H1 (cell line): ENCODE data around the gene CTXN1. TPM values are rescaled to one million over a fixed set of nuclear protein-coding genes. Genes with fewer than 3 reads are reported as not detected.
A peak's percentile ranks its signal among the peaks of the same experiment; 100 is the strongest.

Experiments
- CTCF ChIA-PET: fragments of 300-600 bp; sonication (Branson Sonifier 250); formaldehyde crosslinking; loops from one replicate; lab custom pipeline; 2021; ENCODE audit not compliant: partially characterized antibody; lab: Charles Lee
- POLR2A ChIA-PET: fragments of 300-600 bp; sonication (Branson Sonifier 250); formaldehyde crosslinking; loops from one replicate; lab custom pipeline; 2021; ENCODE audit warnings: inconsistent platforms; ENCODE audit not compliant: partially characterized antibody; lab: Charles Lee
- DNase-seq, 2 experiments: peaks; one replicate each; pipeline versions ENCODE4 v3.0.0 to v3.0.0-alpha.2; 2010 to 2022; ENCODE audit warnings: low spot score in 2 of 2, low read depth in 1 of 2, mixed read lengths in 1 of 2
- FAIRE-seq: peaks from 2 replicates; lab custom pipeline; 2011; peaks lifted over from hg19 to GRCh38; lab: Jason Lieb, UNC
- H2AFZ ChIP-seq: 2 replicates; pipeline ENCODE4 v1.8.1; 2012; ENCODE audit warnings: low read length, inconsistent platforms
- H2AK5ac ChIP-seq: 2 replicates; pipeline ENCODE4 v1.6.1; 2013; ENCODE audit warnings: low read depth, low read length
- H2BK120ac ChIP-seq: replicated peaks from 2 replicates; pipeline ENCODE3; 2013; ENCODE audit warnings: low read depth, low read length, inconsistent platforms
- H2BK12ac ChIP-seq: 2 replicates; pipeline ENCODE4 v1.6.1; 2013; ENCODE audit warnings: low read depth, low read length
- H2BK15ac ChIP-seq: 2 replicates; pipeline ENCODE4 v1.6.1; 2013; ENCODE audit warnings: low read length
- H2BK20ac ChIP-seq: 2 replicates; pipeline ENCODE4 v1.6.1; 2013; ENCODE audit warnings: low read length
- H2BK5ac ChIP-seq: 2 replicates; pipeline ENCODE4 v1.6.1; 2013; ENCODE audit warnings: low read depth, low read length
- H3K14ac ChIP-seq: 2 replicates; pipeline ENCODE4 v1.6.1; 2013; ENCODE audit warnings: inconsistent platforms; ENCODE audit not compliant: insufficient read length
- H3K18ac ChIP-seq: 2 replicates; pipeline ENCODE4 v1.6.1; 2013; ENCODE audit warnings: low read length; ENCODE audit errors: extremely low read depth
- H3K23ac ChIP-seq: 2 replicates; pipeline ENCODE4 v1.6.1; 2013; ENCODE audit warnings: inconsistent platforms; ENCODE audit not compliant: insufficient read length
- H3K23me2 ChIP-seq: 2 replicates; pipeline ENCODE4 v1.6.1; 2013; ENCODE audit warnings: low read depth, low read length
- H3K27ac ChIP-seq: 2 replicates; pipeline ENCODE4 v1.6.1; 2011; ENCODE audit warnings: low read depth, low read length, inconsistent platforms
- H3K27me3 ChIP-seq, 4 experiments: replicated peaks in 1 of 4; 1 replicate in 1 of 4; 2 replicates in 3 of 4; pipeline versions ENCODE4 v1.6.1 to v1.8.1; 2011 to 2013; ENCODE audit warnings: low read length in 3 of 4, mild to moderate bottlenecking in 3 of 4, inconsistent platforms in 2 of 4, mixed read lengths in 2 of 4, moderate library complexity in 1 of 4; ENCODE audit not compliant: control insufficient read depth in 3 of 4, insufficient read depth in 3 of 4; ENCODE audit errors: extremely low read depth in 1 of 4
- H3K36me3 ChIP-seq, 4 experiments: 2 replicates each; pipeline versions ENCODE4 v1.6.1 to v1.8.1; 2011 to 2013; ENCODE audit warnings: mild to moderate bottlenecking in 4 of 4, low read length in 3 of 4, moderate library complexity in 2 of 4, control low read depth in 1 of 4, inconsistent platforms in 1 of 4; ENCODE audit not compliant: insufficient read depth in 4 of 4, control insufficient read depth in 2 of 4
- H3K4ac ChIP-seq: replicated peaks from 2 replicates; pipeline ENCODE3; 2013; ENCODE audit warnings: low read length, low read depth, mixed read lengths, inconsistent platforms; ENCODE audit not compliant: insufficient read length
- H3K4me1 ChIP-seq, 4 experiments: replicated peaks in 1 of 4; 1 replicate in 1 of 4; 2 replicates in 3 of 4; pipeline versions ENCODE4 v1.6.1 to v1.8.1; 2011 to 2013; ENCODE audit warnings: low read length in 3 of 4, inconsistent platforms in 2 of 4, mixed read lengths in 1 of 4; ENCODE audit not compliant: insufficient read depth in 4 of 4, control insufficient read depth in 3 of 4
- H3K4me2 ChIP-seq, 2 experiments: 2 replicates each; pipeline versions ENCODE4 v1.6.1 to v1.8.1; 2011 to 2013; ENCODE audit warnings: low read depth in 2 of 2, low read length in 2 of 2, control low read depth in 1 of 2, inconsistent platforms in 1 of 2, mild to moderate bottlenecking in 1 of 2; ENCODE audit not compliant: insufficient read depth in 1 of 2
- H3K4me3 ChIP-seq, 4 experiments: fragments of 200-600, 300-600 bp in 1 of 4; sonication (generic), shearing (Covaris generic), sonication (Bioruptor Twin) in 1 of 4; 2 replicates each; pipeline versions ENCODE4 v1.5.1 to v1.8.1; 2011 to 2016; ENCODE audit warnings: low read length in 4 of 4, low read depth in 3 of 4, control low read depth in 2 of 4, inconsistent platforms in 2 of 4, mild to moderate bottlenecking in 2 of 4, mixed read lengths in 1 of 4, moderate library complexity in 1 of 4; ENCODE audit not compliant: insufficient read depth in 2 of 4; ENCODE audit errors: extremely low read depth in 1 of 4
- H3K56ac ChIP-seq: replicated peaks from 2 replicates; pipeline ENCODE3; 2013; ENCODE audit warnings: low read depth, mild to moderate bottlenecking, mixed read lengths, low read length, inconsistent platforms; ENCODE audit not compliant: insufficient read length
- H3K79me1 ChIP-seq: 2 replicates; pipeline ENCODE4 v1.6.1; 2013; ENCODE audit warnings: low read depth, low read length, control low read depth
- H3K79me2 ChIP-seq, 2 experiments: 2 replicates each; pipeline versions ENCODE4 v1.6.1 to v1.8.1; 2012 to 2013; ENCODE audit warnings: low read length in 2 of 2, mild to moderate bottlenecking in 2 of 2, inconsistent platforms in 1 of 2; ENCODE audit not compliant: insufficient read depth in 2 of 2, control insufficient read depth in 1 of 2
- H3K9ac ChIP-seq, 4 experiments: replicated peaks in 1 of 4; 1 replicate in 1 of 4; 2 replicates in 3 of 4; pipeline versions ENCODE4 v1.6.1 to v1.8.1; 2011 to 2013; ENCODE audit warnings: low read depth in 3 of 4, low read length in 3 of 4, control low read depth in 2 of 4, mild to moderate bottlenecking in 2 of 4, moderate library complexity in 2 of 4, inconsistent platforms in 1 of 4; ENCODE audit errors: extremely low read depth in 1 of 4
- H3K9me3 ChIP-seq, 2 experiments: 2 replicates each; pipeline versions ENCODE4 v1.6.1 to v1.8.1; 2012 to 2013; ENCODE audit warnings: mild to moderate bottlenecking in 2 of 2, moderate library complexity in 2 of 2, control low read depth in 1 of 2, inconsistent platforms in 1 of 2, low read depth in 1 of 2, low read length in 1 of 2, mixed read lengths in 1 of 2; ENCODE audit not compliant: insufficient read depth in 2 of 2
- H4K20me1 ChIP-seq, 2 experiments: replicated peaks in 1 of 2; 2 replicates each; pipeline versions ENCODE3 to v1.8.1; 2011 to 2013; ENCODE audit warnings: inconsistent platforms in 2 of 2, low read length in 2 of 2, mild to moderate bottlenecking in 1 of 2; ENCODE audit not compliant: insufficient read depth in 2 of 2, control insufficient read depth in 1 of 2
- H4K5ac ChIP-seq: 2 replicates; pipeline ENCODE4 v1.6.1; 2013; ENCODE audit warnings: low read length, low read depth, mixed read lengths, inconsistent platforms; ENCODE audit not compliant: insufficient read length
- H4K8ac ChIP-seq: 2 replicates; pipeline ENCODE4 v1.8.0; 2013; ENCODE audit warnings: mild to moderate bottlenecking, moderate library complexity, low read length, inconsistent platforms; ENCODE audit not compliant: insufficient read depth; ENCODE audit errors: extremely low read depth
- H4K91ac ChIP-seq: replicated peaks from 2 replicates; pipeline ENCODE3; 2013; ENCODE audit warnings: low read length, mixed read lengths, inconsistent platforms; ENCODE audit not compliant: insufficient read length
- BRCA1 ChIP-seq: IDR thresholded peaks from 2 replicates; pipeline ENCODE4 v1.6.1; 2012; ENCODE audit warnings: low read depth, low read length, improper control_type of control experiment
- CEBPB ChIP-seq: IDR thresholded peaks from 2 replicates; pipeline ENCODE4 v1.6.1; 2012; ENCODE audit warnings: low read depth, low read length
- CHD2 ChIP-seq: IDR thresholded peaks from 2 replicates; pipeline ENCODE4 v1.6.1; 2012; ENCODE audit warnings: low read length, improper control_type of control experiment
- POLR2A ChIP-seq, 2 experiments: IDR thresholded peaks; 1 replicate in 1 of 2; 2 replicates in 1 of 2; pipeline ENCODE4 v1.6.1; 2011; ENCODE audit warnings: low read depth in 2 of 2, low read length in 2 of 2, mild to moderate bottlenecking in 2 of 2; ENCODE audit errors: control extremely low read depth in 1 of 2
- WGBS, 2 experiments: shearing (Covaris generic) in 1 of 2; methylation state at CpG; one replicate each; pipeline versions ENCODE4 v1.1.6 to v1.1.7; 2013 to 2015; ENCODE audit warnings: low lambda C conversion rate in 2 of 2, mixed read lengths in 2 of 2, inconsistent platforms in 1 of 2, low coverage in 1 of 2, missing lambda C conversion rate in 1 of 2; ENCODE audit not compliant: insufficient replicate concordance in 2 of 2, insufficient coverage in 1 of 2, insufficient read length in 1 of 2; ENCODE audit errors: extremely low coverage in 1 of 2, missing lambda C conversion rate in 1 of 2; 5-methylcytosine and 5-hydroxymethylcytosine counted together
- polyA plus RNA-seq, 7 experiments: library from polyadenylated mRNA; depleted of rRNA in 3 of 7; stranded (reverse) in 5 of 7; unstranded in 2 of 7; fragments of >200 nt in 5 of 7; fragments of 200-250 nt in 2 of 7; gene quantifications; 1 replicate in 5 of 7; 2 replicates in 1 of 7; 4 replicates in 1 of 7; pipeline versions ENCODE4 v1.2.1 to v1.2.3, GENCODE V29; 2011 to 2013; ENCODE audit warnings: missing spikeins in 2 of 7, mixed read lengths in 2 of 7
- total RNA-seq: library from RNA; stranded (reverse); fragmentation: NEBNext Ultra II Directional; extraction: Animal tissue kit (Norgen Biotek cat#: 25700); gene quantifications from 2 replicates; pipeline ENCODE4 v1.2.1, GENCODE V29; 2021
- TF ChIP-seq, protein P1 (sequence below), 3 experiments: IDR thresholded peaks; 1 replicate in 2 of 3; 2 replicates in 1 of 3; pipeline versions ENCODE4 v1.5.1 to v1.6.1; 2011; ENCODE audit warnings: low read length in 3 of 3, mild to moderate bottlenecking in 3 of 3, inconsistent platforms in 2 of 3, low read depth in 1 of 3, moderate library complexity in 1 of 3; ENCODE audit not compliant: insufficient read depth in 1 of 3; ENCODE audit errors: control extremely low read depth in 1 of 3

Gene CTXN1
- total and polyA plus RNA-seq, 2 of the 8 experiments (the other 6 are each of a cell fraction or from before 2014, with no cell fraction given) = 16.4 to 58.0 TPM

DNA sequence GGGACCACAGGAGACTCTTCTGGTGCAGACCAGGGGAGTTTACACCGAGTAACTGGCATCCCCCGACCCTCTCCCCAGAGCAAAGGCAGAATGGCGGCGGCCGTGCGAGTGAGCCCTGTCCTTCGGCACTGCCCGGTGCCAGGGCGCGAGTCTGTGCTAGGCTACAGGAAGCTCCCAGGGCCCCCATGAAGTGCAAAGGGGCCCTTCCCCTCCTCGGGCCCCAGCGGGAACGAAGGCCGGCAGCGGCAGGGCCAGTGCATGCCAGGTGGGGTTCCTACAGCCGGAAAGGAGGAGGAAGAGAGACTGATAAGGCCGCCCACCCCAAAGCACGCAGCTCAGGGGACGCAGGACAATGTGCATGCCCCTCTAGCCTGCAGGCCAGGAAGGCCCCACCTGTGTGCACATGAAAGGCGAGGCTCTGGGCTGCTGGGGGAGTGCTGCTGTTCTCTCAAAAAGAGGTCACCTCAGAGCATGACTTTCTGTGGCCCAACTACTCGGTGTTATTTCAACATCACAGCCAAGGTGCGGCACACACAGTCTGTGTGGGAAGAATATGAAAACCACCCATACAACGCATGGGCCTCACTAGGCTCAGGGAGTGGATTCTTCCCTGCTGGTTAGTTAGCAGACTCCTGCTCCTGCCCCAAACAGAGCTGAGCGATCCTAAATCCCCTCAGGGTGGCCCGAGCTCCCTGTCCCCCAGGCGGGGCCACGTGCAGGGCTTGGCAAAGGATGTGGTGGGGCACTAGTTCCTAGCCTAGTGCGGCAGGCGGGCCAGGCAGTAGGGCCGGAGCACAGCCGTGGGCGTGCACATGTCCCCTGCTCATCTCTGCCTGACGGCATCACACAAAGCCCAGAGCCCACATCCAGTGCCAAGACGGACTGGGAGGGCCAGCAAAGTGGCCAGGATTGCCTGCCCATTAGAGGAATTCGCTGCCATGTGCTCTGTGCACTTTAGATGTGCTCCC lies 45.9 kb upstream of the CTXN1 start:
- Histone ChIP-seq H3K4ac (no peak overlapping the region), H4K20me1 (peaks cover 6 to 41% of the 10 kb centered on the region in 2 experiments), H2AFZ (no peak overlapping the region), H3K27me3 (no peaks in the 10 kb centered on the region), H2BK20ac (no peak overlapping the region), H3K18ac (no peak overlapping the region), H3K9me3 (no peaks in the 10 kb centered on the region), H2BK12ac (no peak overlapping the region), H2BK120ac (no peak overlapping the region), H3K27ac (no peak overlapping the region; the same call in 1 of the 2 replicates), H3K79me2 (peaks cover 0 to 3% of the 10 kb centered on the region in 2 experiments; a peak in 1 of 4 replicates), H2BK15ac (no peak overlapping the region), H3K23me2 (no peaks in the 10 kb centered on the region), H3K14ac (no peak overlapping the region), H3K79me1 (peaks cover 3% of the 10 kb centered on the region), H4K91ac (no peak overlapping the region), H3K4me2 (no peak overlapping the region), H3K4me1 (peaks cover 0 to 10% (median 9%) of the 10 kb centered on the region in 4 experiments; a peak in 6 of 7 replicates), H4K8ac (no peak overlapping the region; the same call in none of the 2 replicates), H3K23ac (no peak overlapping the region), H3K9ac (no peak overlapping the region), H2AK5ac (no peak overlapping the region), H2BK5ac (peak overlapping the region; percentile 75; the same call in 1 of the 2 replicates), H3K56ac (no peak overlapping the region), H3K36me3 (peaks cover 18 to 40% (median 37%) of the 10 kb centered on the region in 4 experiments; a peak in 7 of 8 replicates), H4K5ac (no peak overlapping the region), H3K4me3 (no peak overlapping the region)
- POLR2A ChIA-PET = interaction anchor here (0.8 to 6.2 kb wide), 7 partner anchors 10 to 113 kb away, joined by 3 to 55 read pairs (median 3); partner anchors contain the start of gene TIMM44
- no peak; a peak in 1 of 3 replicates for TF ChIP-seq POLR2A (IDR thresholded peaks at IDR 0.05; ENCODE audit: control extremely low read depth in 1 of 2, low read depth in 2 of 2, low read length in 2 of 2)
- TF ChIP-seq CHD2 = no peak
- TF ChIP-seq, protein P1, sequence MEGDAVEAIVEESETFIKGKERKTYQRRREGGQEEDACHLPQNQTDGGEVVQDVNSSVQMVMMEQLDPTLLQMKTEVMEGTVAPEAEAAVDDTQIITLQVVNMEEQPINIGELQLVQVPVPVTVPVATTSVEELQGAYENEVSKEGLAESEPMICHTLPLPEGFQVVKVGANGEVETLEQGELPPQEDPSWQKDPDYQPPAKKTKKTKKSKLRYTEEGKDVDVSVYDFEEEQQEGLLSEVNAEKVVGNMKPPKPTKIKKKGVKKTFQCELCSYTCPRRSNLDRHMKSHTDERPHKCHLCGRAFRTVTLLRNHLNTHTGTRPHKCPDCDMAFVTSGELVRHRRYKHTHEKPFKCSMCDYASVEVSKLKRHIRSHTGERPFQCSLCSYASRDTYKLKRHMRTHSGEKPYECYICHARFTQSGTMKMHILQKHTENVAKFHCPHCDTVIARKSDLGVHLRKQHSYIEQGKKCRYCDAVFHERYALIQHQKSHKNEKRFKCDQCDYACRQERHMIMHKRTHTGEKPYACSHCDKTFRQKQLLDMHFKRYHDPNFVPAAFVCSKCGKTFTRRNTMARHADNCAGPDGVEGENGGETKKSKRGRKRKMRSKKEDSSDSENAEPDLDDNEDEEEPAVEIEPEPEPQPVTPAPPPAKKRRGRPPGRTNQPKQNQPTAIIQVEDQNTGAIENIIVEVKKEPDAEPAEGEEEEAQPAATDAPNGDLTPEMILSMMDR (IDR thresholded peaks at IDR 0.05; ENCODE audit: control extremely low read depth in 1 of 3, insufficient read depth in 1 of 3, low read depth in 1 of 3, low read length in 3 of 3) = no peak
- no peak for TF ChIP-seq BRCA1
- TF ChIP-seq CEBPB = no peak
- no peak for FAIRE-seq
- CTCF ChIA-PET = interaction anchor here (0.6 to 4.9 kb wide), 27 partner anchors 11 to 1511 kb away, joined by 3 to 36 read pairs (median 5); partner anchors contain the start of genes SNAPC2 and TIMM44
- 93% methylated on average over 32 of the region's 35 CpGs; no CpG with 5 or more reads in 1 of the 2 experiments for WGBS, 2 experiments
- no peak for DNase-seq
